K562 (cell line): ENCODE measurements around the gene KIF23. TPM values are rescaled to one million over a fixed set of nuclear protein-coding genes. Genes with fewer than 3 reads are reported as not detected.
A peak's percentile ranks its signal among the peaks of the same experiment; 100 is the strongest.

Source experiments
- ATAC-seq: fragments of 200-7000 bp; cut with Tn5 transposase; 3 replicates; pipeline ENCODE4 v1.9.1; 2020; ENCODE audit warnings: moderate library complexity
- BruUV-seq: library from RNA; stranded (reverse); fragments of 400-500 nt; replicated peaks from 2 replicates; lab custom pipeline; 2021; lab: Mats Ljungman, UMichigan
- CTCF ChIA-PET: fragments of 300-600 bp; formaldehyde crosslinking; extraction: SDS; loops from one replicate; lab custom pipeline; 2021; ENCODE audit warnings: low intra/inter-chr PET ratio; lab: Yijun Ruan, JAX
- POLR2A ChIA-PET: fragments of 300-600, 350-650 bp; sonication (Branson Sonifier 250); formaldehyde crosslinking; extraction: SDS; loops from one replicate; lab custom pipeline; 2021; ENCODE audit warnings: antibody characterized with exemption, inconsistent platforms; lab: Yijun Ruan, JAX
- DNase-seq, 4 experiments: peaks; one replicate each; pipeline versions ENCODE4 v3.0.0 to v3.0.0-alpha.2; 2011 to 2018; ENCODE audit warnings: low spot score in 3 of 4, mixed read lengths in 3 of 4; ENCODE audit errors: extremely low read depth in 1 of 4
- FAIRE-seq: peaks from 2 replicates; lab custom pipeline; 2011; peaks lifted over from hg19 to GRCh38; lab: Jason Lieb, UNC
- H2AFZ ChIP-seq: 2 replicates; pipeline ENCODE4 v1.6.0; 2011; ENCODE audit warnings: low read depth, low read length, control low read depth, inconsistent platforms
- H3K27ac ChIP-seq: fragments of 200-600 bp; 3 replicates; pipeline ENCODE4 v1.8.0; 2011; ENCODE audit warnings: low read depth, mild to moderate bottlenecking, control low read depth, inconsistent platforms, low read length, moderate library complexity, mixed read lengths; ENCODE audit errors: extremely low read depth
- H3K27me3 ChIP-seq, 2 experiments: fragments of 300-600 bp in 1 of 2; 2 replicates in 1 of 2; 3 replicates in 1 of 2; pipeline versions ENCODE4 v1.6.0 to v1.8.0; 2011; ENCODE audit warnings: inconsistent platforms in 2 of 2, low read length in 2 of 2, mild to moderate bottlenecking in 1 of 2, mixed read lengths in 1 of 2, moderate library complexity in 1 of 2; ENCODE audit not compliant: control insufficient read depth in 2 of 2, insufficient read depth in 2 of 2
- H3K36me3 ChIP-seq: fragments of 300-600 bp; 3 replicates; pipeline ENCODE4 v1.8.0; 2011; ENCODE audit warnings: mild to moderate bottlenecking, low read length, inconsistent platforms; ENCODE audit not compliant: control insufficient read depth, insufficient read depth
- H3K4me1 ChIP-seq, 2 experiments: fragments of 200-600 bp in 1 of 2; replicated peaks in 1 of 2; 2 replicates in 1 of 2; 3 replicates in 1 of 2; pipeline versions ENCODE4 v1.5.1 to v1.8.0; 2011; ENCODE audit warnings: inconsistent platforms in 2 of 2, low read length in 2 of 2, mild to moderate bottlenecking in 1 of 2, mixed read lengths in 1 of 2, moderate library complexity in 1 of 2; ENCODE audit not compliant: control insufficient read depth in 2 of 2, insufficient read depth in 2 of 2
- H3K4me2 ChIP-seq: 2 replicates; pipeline ENCODE4 v1.6.1; 2011; ENCODE audit warnings: low read length, control low read depth, inconsistent platforms, mixed read lengths; ENCODE audit not compliant: insufficient read depth
- H3K4me3 ChIP-seq: fragments of 200-600 bp; sonication (generic), shearing (Covaris generic); 2 replicates; pipeline ENCODE4 v1.5.1; 2016; ENCODE audit warnings: control low read depth, inconsistent platforms
- H3K79me2 ChIP-seq: fragments of 200-600 bp; 3 replicates; pipeline ENCODE4 v1.8.0; 2011; ENCODE audit warnings: low read length, inconsistent platforms; ENCODE audit not compliant: control insufficient read depth, insufficient read depth
- H3K9ac ChIP-seq, 2 experiments: 2 replicates each; pipeline versions ENCODE4 v1.6.0 to v1.6.1; 2011; ENCODE audit warnings: low read depth in 2 of 2, low read length in 2 of 2, control low read depth in 1 of 2, inconsistent platforms in 1 of 2, mild to moderate bottlenecking in 1 of 2, mixed read lengths in 1 of 2; ENCODE audit not compliant: insufficient read depth in 1 of 2
- H3K9me1 ChIP-seq: one replicate; pipeline ENCODE4 v1.6.0; 2011; ENCODE audit warnings: inconsistent platforms, mild to moderate bottlenecking, low read length, moderate library complexity; ENCODE audit not compliant: control insufficient read depth, insufficient read depth
- H3K9me3 ChIP-seq: replicated peaks from 2 replicates; pipeline ENCODE4 v1.5.1; 2011; ENCODE audit warnings: low read depth, low read length, inconsistent platforms; ENCODE audit not compliant: control insufficient read depth, insufficient read depth
- H4K20me1 ChIP-seq: replicated peaks from 2 replicates; pipeline ENCODE4 v1.6.1; 2011; ENCODE audit warnings: low read length, inconsistent platforms, mixed read lengths; ENCODE audit not compliant: control insufficient read depth, insufficient read depth
- C11orf30 ChIP-seq: fragments of 450-650 bp; IDR thresholded peaks from 2 replicates; pipeline ENCODE4 v1.6.1; 2016; ENCODE audit warnings: low read depth, mild to moderate bottlenecking
- LEF1 ChIP-seq: fragments of 450-650 bp; IDR thresholded peaks from 2 replicates; pipeline ENCODE4 v1.6.1; 2016; ENCODE audit warnings: mild to moderate bottlenecking
- MAFK ChIP-seq: IDR thresholded peaks from 2 replicates; pipeline ENCODE4 v1.6.1; 2011; ENCODE audit warnings: low read length, improper control_type of control experiment
- TBP ChIP-seq: optimal IDR thresholded peaks from 2 replicates; pipeline ENCODE3; 2011; ENCODE audit warnings: low read depth, low read length, improper control_type of control experiment
- ZBTB34 ChIP-seq: fragments of 250-450 bp; sonication (Bioruptor Pico); IDR thresholded peaks from 2 replicates; pipeline ENCODE4 v1.8.0; 2021; ENCODE audit warnings: mild to moderate bottlenecking, moderate library complexity
- ZNF197 ChIP-seq: fragments of 200-800 bp; sonication (Bioruptor generic); IDR thresholded peaks from 2 replicates; pipeline ENCODE4 v1.6.1; 2016; ENCODE audit warnings: low read depth, missing genetic modification characterization, missing compliant biosample characterization
- ZNF316 ChIP-seq: fragments of 450-650 bp; IDR thresholded peaks from 2 replicates; pipeline ENCODE4 v1.6.1; 2016
- ZNF347 ChIP-seq: fragments of 450-650 bp; formaldehyde crosslinking; IDR thresholded peaks from 2 replicates; pipeline ENCODE4 v1.4.0; 2020; ENCODE audit warnings: low read depth, mild to moderate bottlenecking, moderate library complexity
- ZNF695 ChIP-seq: fragments of 450-650 bp; formaldehyde crosslinking; IDR thresholded peaks from 2 replicates; pipeline ENCODE4 v1.4.0; 2020; ENCODE audit warnings: mild to moderate bottlenecking, moderate library complexity
- WGBS: fragments of 100-300 bp; shearing (Covaris generic); methylation state at CpG from one replicate; pipeline ENCODE4 v1.1.6; 2016; ENCODE audit warnings: low coverage, mixed read lengths; ENCODE audit not compliant: insufficient coverage; ENCODE audit errors: missing lambda C conversion rate; 5-methylcytosine and 5-hydroxymethylcytosine counted together
- in situ Hi-C: fragments of 300-500 bp; cut with MboI; formaldehyde crosslinking; loops from 4 replicates; pipeline ENCODE4 v1.15.0; 2018; ENCODE audit warnings: inconsistent platforms, mixed read lengths
- intact Hi-C: fragments of 100-400 bp; cut with micrococcal nuclease; formaldehyde crosslinking; loops from 2 replicates; pipeline ENCODE4 v1.14.2; 2022
- polyA plus RNA-seq, 8 experiments: library from polyadenylated mRNA; depleted of rRNA in 4 of 8; stranded (reverse) in 5 of 8; unstranded in 3 of 8; fragments of >200 nt; fragmentation: Nextera tagmentation in 2 of 8; fragmentation: Illumina TruSeq in 1 of 8; extraction: Ambion mirVana in 2 of 8; extraction: Trizol in 1 of 8; gene quantifications; 2 replicates each; pipeline versions ENCODE4 v1.2.1 to v1.2.3, GENCODE V29; 2011 to 2014; ENCODE audit warnings: inconsistent platforms in 1 of 8, missing spikeins in 1 of 8
- total RNA-seq, 7 experiments: library from RNA; depleted of rRNA in 6 of 7; stranded (reverse); fragments of >200 nt in 6 of 7; fragmentation: Illumina TruSeq in 2 of 7; extraction: Trizol in 2 of 7; gene quantifications; 2 replicates each; pipeline versions ENCODE4 v1.2.1 to v1.2.3, GENCODE V29; 2011 to 2021; ENCODE audit warnings: low replicate concordance in 1 of 7

KIF23 gene
- total and polyA plus RNA-seq, 9 of the 15 experiments (the other 6 are each of a cell fraction or from before 2014, with no cell fraction given), result 29.4 to 58.2 (median 41.9) TPM

- CTCF ChIA-PET, result no interaction called here
Measured at GRCh38 chr15:69405110-69405509, 9.0 kb upstream of the KIF23 start.

More at GRCh38 chr15:69405110-69405509, 9.0 kb upstream of the KIF23 start:
- POLR2A ChIA-PET, result interaction anchor here (0.6 to 1.2 kb wide), 5 partner anchors 10 to 354 kb away, joined by 3 read pairs; partner anchors contain the start of gene GLCE
- FAIRE-seq (no peak), DNase-seq (no peak), ATAC-seq (no peak)
- Histone ChIP-seq H3K4me2 (no peak overlapping the region), H3K79me2 (no peaks in the 10 kb centered on the region), H2AFZ (no peak overlapping the region), H3K27me3 (peaks cover 0 to 8% of the 10 kb centered on the region in 2 experiments; a peak in 1 of 5 replicates), H3K9me3 (no peaks in the 10 kb centered on the region), H3K36me3 (no peaks in the 10 kb centered on the region), H3K4me1 (no peaks in the 10 kb centered on the region), H4K20me1 (no peaks in the 10 kb centered on the region), H3K9ac (no peak overlapping the region), H3K9me1 (no peaks in the 10 kb centered on the region), H3K4me3 (no peak overlapping the region), H3K27ac (no peak overlapping the region)
- intact Hi-C loops (no loop called here), in situ Hi-C loops (no loop called here)
- whole genome bisulfite sequencing, result 9% methylated on average over 3 of the region's 3 CpGs
- no TSS peak for BruUV-seq
- TF ChIP-seq MAFK, result 0 out of 2 replicates have a peak, but pooled peaks have one; percentile 13
- TF ChIP-seq ZBTB34 (CRISPR knock-in tag), result no peak
- TF ChIP-seq LEF1, result no peak
- TF ChIP-seq TBP, result no peak
- TF ChIP-seq ZNF316, result 0 out of 2 replicates have a peak, but pooled peaks have one; percentile 8
- no peak for TF ChIP-seq ZNF197 (CRISPR knock-in tag)
- TF ChIP-seq C11orf30, result peak; percentile 36; the same call in 1 of the 2 replicates
- no peak for TF ChIP-seq ZNF347
- no peak for TF ChIP-seq ZNF695 (CRISPR knock-in tag)
